HG02678 (cell line): Measurements from ENCODE around the gene SLX4IP.
"Not testable (repeated sequence)": the region's sequence is repeated elsewhere in the genome, so short reads cannot be mapped to it uniquely, and the experiment has no call there.

Source experiments
- ATAC-seq: cut with Tn5 transposase; IDR thresholded peaks from one replicate; pipeline ENCODE4 v1.9.1; 2021; ENCODE audit warnings: mild to moderate bottlenecking, moderate library complexity; ENCODE audit not compliant: unreplicated experiment

The SLX4IP gene

DNA sequence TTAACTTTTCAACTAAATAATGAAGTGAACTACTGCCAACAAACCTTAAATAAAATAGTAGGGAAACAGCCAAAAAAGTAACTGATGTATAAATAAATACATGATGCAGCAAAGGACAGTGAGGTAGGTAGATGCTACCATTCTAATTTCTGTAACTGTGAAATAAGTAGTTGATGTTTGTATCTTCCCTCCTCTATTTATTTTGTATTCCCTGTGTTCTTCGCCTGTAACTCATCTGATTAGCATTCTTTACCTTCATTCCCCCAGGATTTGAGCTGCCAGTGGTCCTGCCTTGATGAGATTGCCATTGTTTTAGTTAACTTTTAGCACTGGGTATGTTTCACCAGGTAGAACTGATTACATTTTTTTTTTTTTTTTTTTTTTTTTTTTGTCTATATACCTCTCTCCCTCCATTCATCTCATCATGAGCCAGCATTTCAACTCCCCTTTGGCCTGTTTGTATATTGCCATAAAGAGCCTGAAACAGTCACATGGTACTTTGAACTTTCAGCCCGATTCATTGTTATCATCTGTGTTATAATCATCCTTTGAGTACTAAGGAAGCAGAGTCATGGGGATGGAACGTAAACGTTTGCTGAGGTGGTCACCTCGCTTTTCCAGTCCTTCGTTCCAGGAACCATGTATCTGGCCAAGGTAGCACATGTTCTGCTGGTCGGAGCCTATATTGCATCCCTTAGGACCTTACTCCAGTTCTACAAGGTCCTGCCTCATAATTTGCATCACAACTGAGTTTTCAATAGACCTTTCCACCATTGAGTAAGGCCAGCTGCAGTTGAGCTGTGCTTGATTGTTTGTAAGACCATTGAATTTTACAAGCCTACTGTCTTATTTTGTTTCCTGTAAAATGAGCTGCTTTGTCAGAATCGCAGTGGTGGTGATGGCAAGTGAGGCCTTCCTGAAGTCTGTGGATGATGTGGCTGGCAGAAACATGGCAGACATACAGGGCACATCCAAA, 131.1 kb downstream of the SLX4IP start:
- no peak for ATAC-seq

- no peak for ATAC-seq
These were observed 132.9 kb downstream of the SLX4IP start for GRCh38 chr20:10568032-10568431.

GRCh38 chr20:10571313-10571815, 136.3 kb downstream of the SLX4IP start:
- ATAC-seq, result no peak

DNA sequence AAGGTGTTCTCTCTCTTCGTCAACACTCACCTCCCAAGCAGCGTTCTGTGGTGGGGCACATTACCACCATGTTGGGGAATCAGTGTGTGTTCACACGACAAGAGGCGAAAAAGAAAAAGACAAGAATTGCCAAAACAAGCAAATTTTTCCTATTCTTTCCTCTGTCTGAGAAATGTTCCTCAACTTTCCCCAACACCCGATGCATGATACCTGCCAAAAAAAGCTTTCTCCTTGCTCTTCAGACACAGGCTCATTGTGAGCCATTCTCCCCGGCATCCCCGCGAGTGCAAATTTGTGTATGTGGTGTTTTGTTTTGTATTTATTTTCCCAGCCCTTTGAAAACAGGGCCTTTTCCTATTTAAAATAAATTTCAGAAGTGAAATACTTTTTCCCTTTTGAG, 137.7 kb downstream of the SLX4IP start:
- ATAC-seq, result no peak

DNA sequence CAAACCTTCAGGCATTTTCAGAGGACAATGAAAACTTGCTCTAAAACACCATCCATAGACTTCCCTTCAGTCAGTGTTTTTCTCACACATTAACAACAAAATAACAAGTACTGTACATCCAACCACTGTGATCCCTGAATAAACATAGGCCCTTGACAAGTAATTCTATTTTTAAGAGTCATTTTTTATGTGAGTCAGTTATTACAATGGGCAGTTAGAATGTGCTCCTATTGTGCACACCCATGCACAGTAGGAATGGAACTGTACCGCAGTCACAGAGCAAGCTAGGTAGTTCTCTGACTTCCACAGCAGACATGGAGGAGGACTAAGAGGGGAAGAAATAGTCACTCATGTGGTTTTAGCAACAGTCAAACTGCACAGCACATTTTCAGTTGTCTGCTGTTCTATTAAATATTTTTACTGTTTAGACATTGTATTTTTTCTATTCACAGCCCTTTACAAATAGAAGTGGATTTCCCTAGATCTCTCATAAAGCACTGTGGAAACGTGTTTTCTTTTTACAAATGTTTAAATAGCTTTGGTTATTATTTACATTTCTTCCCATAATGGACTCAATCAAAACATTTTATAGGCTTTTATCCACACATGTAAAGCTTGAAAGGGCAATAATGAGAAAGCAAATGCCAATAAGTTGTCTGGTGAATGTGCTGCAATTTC, 138.3 kb downstream of the SLX4IP start:
- no peak for ATAC-seq

- no peak for ATAC-seq
These were observed 138.8 kb downstream of the SLX4IP start for GRCh38 chr20:10573951-10574339.

GRCh38 chr20:10576411-10577090, 141.4 kb downstream of the SLX4IP start:
- no peak for ATAC-seq

DNA sequence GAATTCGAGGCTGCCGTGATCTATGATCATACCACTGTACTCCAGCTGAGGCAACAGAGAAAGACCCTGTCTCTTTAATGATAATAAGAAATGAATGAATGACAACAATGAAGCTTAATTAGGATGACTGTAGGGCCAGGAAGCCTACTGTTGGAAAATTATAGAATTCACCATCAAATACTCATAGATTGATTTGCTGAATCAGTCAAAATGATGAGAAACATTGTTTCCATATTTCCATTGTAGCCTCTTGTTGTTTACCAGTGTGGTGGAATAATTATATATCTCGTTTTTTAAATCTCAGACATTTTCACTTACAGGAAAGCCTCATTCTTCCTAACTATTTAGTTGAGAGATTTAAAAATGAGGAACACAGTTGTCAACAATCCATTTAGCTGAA, 142.5 kb downstream of the SLX4IP start:
- ATAC-seq, result no peak

- ATAC-seq, result no peak
These were observed 143.5 kb downstream of the SLX4IP start for GRCh38 chr20:10578607-10579006.

GRCh38 chr20:10579942-10580341, 144.8 kb downstream of the SLX4IP start:
- ATAC-seq, result no peak

GRCh38 chr20:10580700-10581099, 145.6 kb downstream of the SLX4IP start:
- ATAC-seq, result no peak

DNA sequence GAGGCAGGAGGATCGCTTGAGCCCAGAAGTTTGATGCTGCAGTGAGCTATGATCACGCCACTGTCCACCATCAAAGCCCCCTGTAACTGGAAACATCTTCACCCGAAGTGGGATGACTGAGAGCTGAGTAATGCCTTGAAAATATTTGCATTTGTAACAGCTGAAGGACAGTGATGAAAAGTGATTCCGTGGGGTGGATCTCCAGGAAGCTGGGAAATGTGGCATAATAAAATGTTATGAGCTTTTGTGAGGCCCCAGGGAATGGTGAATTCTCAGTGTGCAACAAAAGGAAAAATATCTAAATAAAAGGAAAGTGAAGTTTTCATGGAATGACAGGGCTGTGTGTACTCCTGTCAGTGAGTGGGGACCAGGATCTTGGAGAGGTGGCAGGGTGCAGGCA, 146.7 kb downstream of the SLX4IP start:
- ATAC-seq, result no peak

DNA sequence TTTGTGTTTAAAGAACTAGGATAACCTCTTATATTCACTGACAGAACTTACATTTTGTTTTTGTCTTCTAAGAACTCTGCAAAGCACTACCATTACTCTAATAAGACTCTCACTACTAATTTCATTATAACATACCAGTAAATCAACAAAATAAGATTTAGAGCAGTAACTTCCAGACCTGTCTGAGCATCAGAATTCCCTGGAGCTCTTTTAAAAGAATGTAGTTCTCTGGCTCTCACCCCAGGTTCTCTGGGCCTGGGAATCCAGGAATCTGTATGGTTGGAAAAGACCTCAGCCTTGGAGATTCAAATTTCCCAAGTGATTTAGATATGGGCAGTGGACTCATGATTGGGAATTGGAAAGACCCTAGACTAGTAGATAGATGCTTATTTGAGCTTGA, 149.3 kb downstream of the SLX4IP start:
- ATAC-seq, result no peak

DNA sequence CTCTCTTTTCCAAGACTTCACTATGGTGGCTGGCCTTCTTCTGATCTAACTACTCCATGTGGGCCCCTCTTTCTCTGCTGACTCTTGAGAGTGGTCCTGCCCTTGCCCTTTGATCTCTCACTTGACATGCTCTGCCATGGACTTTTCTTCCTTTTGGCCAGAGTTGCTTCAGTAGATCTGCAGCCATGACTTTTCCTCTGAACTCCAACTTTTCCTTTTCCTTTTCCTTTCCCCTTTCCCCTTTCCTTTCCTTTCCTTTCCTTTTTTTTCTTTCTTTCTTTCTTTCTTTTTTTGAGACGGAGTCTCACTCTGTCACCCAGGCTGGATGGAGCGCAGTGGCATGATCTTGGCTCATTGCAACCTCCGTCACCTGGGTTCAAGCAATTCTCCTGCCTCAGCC, 150.2 kb downstream of the SLX4IP start:
- ATAC-seq, result no peak

DNA sequence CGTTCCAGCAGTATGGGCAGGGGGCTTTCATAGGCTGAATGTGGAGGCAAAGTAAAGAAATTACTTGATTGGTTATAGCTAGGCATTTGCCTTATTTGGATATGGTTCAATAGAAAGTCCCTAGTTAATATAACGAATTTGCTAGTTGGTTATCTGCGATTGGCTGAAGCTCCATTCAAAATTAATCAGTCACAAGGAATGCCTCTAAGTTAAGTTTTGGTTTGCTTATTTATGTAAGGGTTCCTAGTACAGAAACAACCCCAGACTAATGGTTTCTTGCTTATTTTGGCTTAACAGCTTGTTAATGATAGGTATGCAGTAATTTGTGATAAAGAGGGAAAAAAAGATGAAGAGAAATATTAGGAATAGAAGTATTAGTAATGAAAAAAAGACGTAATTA, 151.2 kb downstream of the SLX4IP start:
- ATAC-seq, result no peak

- ATAC-seq, result not testable (repeated sequence)
These were observed 155.3 kb downstream of the SLX4IP start for GRCh38 chr20:10590446-10590845.

DNA sequence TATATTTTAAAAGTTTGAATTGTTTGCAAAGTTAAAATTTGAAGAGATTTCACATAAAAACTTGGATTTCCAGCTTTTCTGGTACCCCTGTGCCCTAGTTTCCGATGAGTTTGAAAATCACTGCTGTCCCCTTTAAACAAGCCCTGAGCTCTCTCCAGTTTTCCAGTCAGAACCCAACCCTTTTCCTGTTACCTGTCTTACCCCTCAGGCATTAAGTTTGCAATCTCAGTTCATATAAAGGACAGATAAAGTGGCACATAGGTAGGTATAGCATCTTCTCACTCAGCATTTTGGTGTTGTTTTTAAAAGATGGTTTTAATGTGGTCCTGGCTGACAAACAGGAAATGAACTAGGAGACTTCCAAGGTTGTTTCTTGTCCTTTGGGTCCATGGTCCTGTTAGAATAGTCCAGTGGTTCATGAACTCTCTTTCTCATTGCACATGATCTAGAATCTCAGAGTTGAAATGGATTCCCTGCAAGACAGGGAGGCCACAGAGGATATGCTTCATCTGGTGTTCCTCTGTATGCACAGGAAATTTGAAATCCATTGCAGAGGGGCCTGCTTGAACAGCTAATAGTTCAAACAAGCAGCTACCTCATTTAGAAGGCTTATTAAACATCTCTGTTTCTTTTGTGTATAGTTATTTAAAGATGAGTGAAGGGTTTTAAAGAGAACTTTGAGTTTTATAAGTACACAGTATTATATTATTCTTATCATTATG, 156.0 kb downstream of the SLX4IP start:
- ATAC-seq, result no peak

- no peak for ATAC-seq
These were observed 156.9 kb downstream of the SLX4IP start for GRCh38 chr20:10591946-10592521.

DNA sequence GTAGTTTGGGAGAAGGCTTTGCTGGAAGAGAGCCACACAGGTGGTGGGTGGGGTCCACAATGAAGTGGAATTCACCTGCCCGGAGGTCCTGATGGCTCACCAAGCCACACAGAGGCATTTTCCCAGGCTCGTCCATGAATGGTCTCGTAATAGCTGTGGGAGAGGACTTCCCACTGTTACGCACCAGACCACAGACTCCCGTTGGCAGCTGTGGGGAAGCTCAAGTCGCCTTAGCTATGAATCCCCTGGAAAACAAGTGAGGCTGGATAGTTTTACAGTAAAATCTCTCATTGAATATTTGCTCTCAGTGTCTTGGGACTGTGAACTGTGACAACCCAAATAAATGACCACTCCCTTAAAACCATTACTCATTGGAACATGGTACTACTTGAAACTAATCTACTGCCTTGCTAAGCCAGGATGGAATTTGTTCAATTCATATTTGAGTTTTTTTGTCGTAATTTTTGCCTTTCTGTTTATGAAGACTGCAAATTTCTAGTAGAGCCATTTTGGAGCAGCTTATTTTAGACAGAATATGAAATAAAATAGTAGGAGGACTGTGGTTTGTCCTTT, 159.3 kb downstream of the SLX4IP start:
- no peak for ATAC-seq

GRCh38 chr20:10595266-10595665, 160.2 kb downstream of the SLX4IP start:
- ATAC-seq, result no peak
